Spinal cord (tissue), 10 donors: ENCODE results near the gene BBLN. TPM values are rescaled to one million over a fixed set of nuclear protein-coding genes. Genes with fewer than 3 reads are reported as not detected.

Source experiments
- DNase-seq, 6 donors: peaks; one replicate each; pipeline versions ENCODE4 v3.0.0 to v3.0.0-alpha.2; 2013 to 2015; ENCODE audit warnings: low spot score in 6 of 6, low read depth in 4 of 6
- H3K27ac ChIP-seq: one replicate; pipeline ENCODE4 v1.5.1; 2013; ENCODE audit warnings: low read depth, low read length, control low read depth
- H3K27me3 ChIP-seq: one replicate; pipeline ENCODE4 v1.6.1; 2013; ENCODE audit warnings: low read length; ENCODE audit not compliant: control insufficient read depth, insufficient read depth
- H3K36me3 ChIP-seq: one replicate; pipeline ENCODE4 v1.6.1; 2013; ENCODE audit warnings: low read length; ENCODE audit not compliant: control insufficient read depth, insufficient read depth
- H3K4me1 ChIP-seq: one replicate; pipeline ENCODE4 v1.6.1; 2013; ENCODE audit warnings: low read length; ENCODE audit not compliant: control insufficient read depth, insufficient read depth
- H3K4me3 ChIP-seq: one replicate; pipeline ENCODE4 v1.5.1; 2013; ENCODE audit warnings: low read depth, low read length, control low read depth
- H3K9me3 ChIP-seq: one replicate; pipeline ENCODE4 v1.6.1; 2013; ENCODE audit warnings: low read length; ENCODE audit not compliant: control insufficient read depth, insufficient read depth
- WGBS: methylation state at CpG from one replicate; pipeline ENCODE4 v1.1.5; 2013; ENCODE audit warnings: missing lambda C conversion rate; ENCODE audit not compliant: insufficient coverage; 5-methylcytosine and 5-hydroxymethylcytosine counted together
- polyA plus RNA-seq, 2 donors: library from polyadenylated mRNA; unstranded; fragments of 120-200 nt; gene quantifications; one replicate each; pipeline ENCODE4 v1.2.1, GENCODE V29; 2013; ENCODE audit not compliant: insufficient read length in 2 of 2
- total RNA-seq, 2 donors: library from RNA; depleted of rRNA in 1 of 2; stranded (reverse); fragments of 120-200 nt in 1 of 2; fragments of >200 nt in 1 of 2; gene quantifications; one replicate each; pipeline versions ENCODE4 v1.2.3 to v1.2.4, GENCODE V29; 2013 to 2014
- donor health status: healthy.

Gene BBLN
- total and polyA plus RNA-seq, 4 donors = 35.6 to 210 (median 174) TPM

DNA sequence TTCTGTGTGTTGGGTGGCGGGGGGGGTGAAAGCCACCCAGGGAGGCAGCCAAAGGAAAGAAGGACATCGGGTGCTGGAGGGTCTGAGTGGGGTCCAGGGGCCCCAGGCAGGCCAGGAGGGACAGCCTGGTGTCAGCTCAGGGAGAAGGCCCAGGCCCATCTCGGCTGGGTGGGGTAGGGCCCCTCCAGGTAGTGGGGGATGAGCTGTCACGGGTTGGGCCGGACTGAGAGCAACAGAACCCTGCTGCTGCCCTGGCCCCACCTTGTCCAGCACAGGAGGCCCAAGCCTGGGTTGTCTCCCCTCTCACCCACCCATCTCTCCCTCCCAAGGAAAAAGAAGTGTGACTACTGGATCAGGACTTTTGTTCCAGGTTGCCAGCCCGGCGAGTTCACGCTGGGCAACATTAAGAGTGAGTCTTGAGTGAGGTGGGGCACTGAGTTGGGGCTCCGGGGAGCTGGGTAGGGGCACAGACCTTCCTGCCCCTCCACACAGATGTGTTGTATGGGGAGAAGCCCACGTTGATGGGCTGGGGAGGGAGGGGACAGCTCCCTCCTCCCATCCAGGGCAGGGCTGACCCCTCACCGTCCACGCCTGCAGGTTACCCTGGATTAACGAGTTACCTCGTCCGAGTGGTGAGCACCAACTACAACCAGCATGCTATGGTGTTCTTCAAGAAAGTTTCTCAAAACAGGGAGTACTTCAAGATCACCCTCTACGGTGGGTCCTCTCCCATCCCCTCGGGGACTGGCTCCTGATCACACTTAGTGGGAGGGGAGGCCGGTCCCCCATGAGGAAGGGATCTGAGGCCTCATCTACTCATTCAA lies 8.5 kb upstream of the BBLN start:
- H3K9me3 ChIP-seq = no peaks in the 10 kb centered on the region
- no peaks in the 10 kb centered on the region for H3K27me3 ChIP-seq
- DNase-seq = no peak
- peaks cover 17% of the 10 kb centered on the region for H3K4me1 ChIP-seq
- no peaks in the 10 kb centered on the region for H3K36me3 ChIP-seq
- no peak overlapping the region for H3K4me3 ChIP-seq
- H3K27ac ChIP-seq = no peak overlapping the region
- WGBS = 94% methylated on average over 11 of the region's 18 CpGs

DNA sequence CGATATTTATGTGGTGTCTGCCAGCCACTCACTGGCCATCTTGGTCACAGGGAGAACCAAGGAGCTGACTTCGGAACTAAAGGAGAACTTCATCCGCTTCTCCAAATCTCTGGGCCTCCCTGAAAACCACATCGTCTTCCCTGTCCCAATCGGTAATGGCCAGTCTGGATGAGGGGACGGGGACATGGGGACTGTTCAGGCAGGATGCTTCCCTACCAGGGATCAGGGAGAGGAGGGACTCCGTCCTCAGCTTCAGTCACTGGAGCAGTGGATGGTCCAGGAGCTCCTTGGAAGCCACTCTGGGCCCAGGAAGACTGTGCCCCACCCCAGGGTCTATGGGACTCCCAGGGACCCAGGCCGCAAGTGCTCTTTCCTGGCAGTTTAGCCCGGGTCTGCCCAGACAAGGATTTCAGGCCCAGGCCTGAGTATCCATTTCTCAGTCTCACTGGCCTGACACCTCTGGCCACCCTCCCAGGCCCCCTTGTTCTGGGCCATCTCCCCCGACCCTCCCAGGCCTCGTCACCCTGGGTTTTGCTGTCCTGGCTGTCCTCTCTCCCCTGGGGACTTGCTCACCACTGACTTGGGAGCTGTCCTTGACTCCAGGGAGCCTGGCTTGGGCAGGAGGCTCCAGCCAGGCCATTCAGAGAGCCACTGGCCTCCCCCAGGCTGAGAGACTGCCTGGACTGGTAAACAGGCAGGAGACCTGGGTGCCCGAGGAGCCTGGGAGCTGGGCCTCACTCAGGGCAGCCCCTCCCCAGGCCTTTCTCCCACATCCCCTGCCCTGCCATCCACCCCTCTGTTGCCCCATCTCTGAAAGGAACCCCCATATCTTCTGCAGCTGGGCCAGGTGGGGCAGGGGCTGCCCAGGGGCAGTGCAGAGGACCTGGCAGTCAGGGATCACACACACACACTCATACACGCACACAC lies 7.7 kb upstream of the BBLN start:
- no peak for DNase-seq
- no peaks in the 10 kb centered on the region for H3K36me3 ChIP-seq
- no peak overlapping the region for H3K4me3 ChIP-seq
- no peaks in the 10 kb centered on the region for H3K27me3 ChIP-seq
- no peaks in the 10 kb centered on the region for H3K9me3 ChIP-seq
- no peak overlapping the region for H3K27ac ChIP-seq
- peaks cover 17% of the 10 kb centered on the region for H3K4me1 ChIP-seq
- WGBS = 92% methylated on average over 11 of the region's 13 CpGs

DNA sequence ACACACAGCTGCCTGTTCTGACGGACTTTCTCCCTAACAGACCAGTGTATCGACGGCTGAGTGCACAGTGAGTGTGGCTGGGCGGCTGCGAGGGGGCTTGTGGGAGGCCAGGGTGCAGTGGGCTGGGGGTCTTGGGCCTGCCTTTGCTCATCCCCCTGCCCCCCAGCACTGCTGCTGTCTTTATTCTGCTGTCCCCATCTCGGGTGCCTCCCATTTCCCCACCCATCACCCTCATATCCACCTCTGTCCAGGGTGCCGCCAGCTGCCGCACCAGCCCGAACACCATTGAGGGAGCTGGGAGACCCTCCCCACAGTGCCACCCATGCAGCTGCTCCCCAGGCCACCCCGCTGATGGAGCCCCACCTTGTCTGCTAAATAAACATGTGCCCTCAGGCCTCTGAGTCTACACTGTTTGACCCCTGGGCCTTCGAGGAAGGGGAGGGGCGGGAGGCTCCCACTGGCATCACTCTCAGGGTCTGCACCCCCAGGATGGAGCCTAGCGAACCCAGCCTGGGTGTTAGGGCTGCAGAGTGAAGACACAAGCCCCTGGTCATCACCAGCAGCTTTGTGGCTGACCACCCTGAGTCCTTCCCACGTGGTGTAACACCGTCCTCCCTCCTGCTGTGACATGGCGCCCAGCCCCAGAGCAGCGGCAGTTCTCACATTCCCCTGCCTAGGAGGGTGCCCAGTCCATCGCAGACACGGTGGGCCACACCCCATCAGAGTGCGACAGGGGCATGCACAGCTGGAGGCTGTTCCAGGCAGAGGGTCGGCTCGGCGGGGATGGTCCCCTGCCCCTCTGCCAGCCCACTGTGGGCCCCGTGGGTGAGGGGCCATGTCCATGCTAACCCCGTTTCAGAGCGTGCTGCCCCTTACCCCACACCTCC lies 6.8 kb upstream of the BBLN start:
- WGBS = 74% methylated on average over 18 of the region's 26 CpGs
- DNase-seq = no peak
- Histone ChIP-seq H3K27ac (no peak overlapping the region), H3K27me3 (no peaks in the 10 kb centered on the region), H3K4me3 (no peak overlapping the region), H3K4me1 (peaks cover 14% of the 10 kb centered on the region), H3K36me3 (no peaks in the 10 kb centered on the region), H3K9me3 (no peaks in the 10 kb centered on the region)

DNA sequence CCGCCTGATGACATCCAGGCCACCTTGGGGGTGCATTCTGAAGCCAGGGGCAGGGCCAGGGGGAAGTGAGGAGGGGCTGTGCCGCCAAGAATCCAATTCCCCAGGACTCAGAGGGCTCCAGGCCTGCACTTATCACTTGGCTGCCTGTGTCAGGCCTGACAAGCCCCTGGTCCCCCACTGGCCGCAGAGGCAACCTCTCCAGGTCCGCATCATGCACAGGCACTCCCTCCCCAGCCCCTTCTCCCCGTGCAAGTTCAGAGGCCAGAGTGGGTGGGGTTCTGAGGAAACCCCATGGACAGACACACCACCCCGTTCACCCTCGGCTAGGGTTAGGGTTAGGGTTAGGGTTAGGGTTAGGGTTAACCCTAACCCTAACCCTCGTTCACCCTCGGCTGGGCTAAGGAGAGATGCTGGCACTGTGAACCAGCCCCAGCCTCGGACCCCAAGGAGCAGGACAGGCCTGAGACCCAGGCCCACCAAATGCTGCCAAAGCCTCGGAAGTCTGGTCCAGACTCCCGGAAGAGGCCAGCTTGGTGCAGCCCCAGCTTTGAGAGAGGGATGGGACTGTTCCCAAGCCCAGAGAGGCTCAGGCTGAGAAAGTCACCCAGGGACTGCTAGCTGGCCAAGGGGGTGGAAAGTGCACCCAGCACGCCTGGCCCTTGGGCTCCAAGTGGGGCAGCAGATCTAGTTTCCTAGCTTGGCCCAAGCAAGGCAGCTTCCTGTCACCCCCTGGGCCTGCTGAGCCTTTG lies 5.9 kb upstream of the BBLN start:
- Histone ChIP-seq H3K36me3 (no peaks in the 10 kb centered on the region), H3K27ac (no peak overlapping the region), H3K4me3 (no peak overlapping the region), H3K27me3 (no peaks in the 10 kb centered on the region), H3K9me3 (no peaks in the 10 kb centered on the region), H3K4me1 (peaks cover 6% of the 10 kb centered on the region)
- no peak for DNase-seq
- 86% methylated on average over 7 of the region's 13 CpGs for WGBS

DNA sequence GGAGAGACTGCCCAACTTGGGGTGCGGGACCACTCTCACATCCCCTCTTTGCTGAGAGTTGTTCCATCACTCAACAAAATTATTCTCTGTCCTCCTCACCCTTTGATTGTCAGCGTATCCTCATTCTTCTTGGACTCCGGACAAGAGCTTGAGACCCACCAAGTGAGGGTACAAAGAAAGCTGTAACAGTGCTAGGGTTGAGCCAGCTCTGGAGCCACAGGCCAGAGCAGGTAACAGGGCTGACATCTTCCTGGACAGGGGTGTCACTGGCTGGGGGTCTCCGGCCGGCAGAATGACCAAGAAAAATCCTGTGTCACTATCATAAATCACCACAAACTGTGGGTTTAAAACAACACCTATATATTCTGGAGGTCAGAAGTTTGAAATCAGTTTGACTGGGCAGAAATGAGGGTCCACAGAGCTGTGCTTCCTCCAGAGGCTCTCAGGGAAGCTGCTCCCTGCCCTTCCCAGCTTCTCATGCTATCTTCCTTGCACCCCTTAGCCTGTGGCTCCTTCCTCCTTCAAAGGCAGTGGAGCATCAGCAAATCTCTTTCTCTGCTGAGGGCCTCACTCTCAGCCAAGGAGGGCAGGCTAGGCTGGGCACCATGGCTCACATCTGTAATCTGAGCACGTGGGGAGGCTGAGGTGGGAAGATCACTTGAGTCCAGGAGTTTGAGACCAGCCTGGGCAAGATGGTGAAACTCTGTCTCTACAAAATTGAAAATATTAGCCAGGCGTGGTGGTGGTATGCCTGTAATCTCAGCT lies 4.1 kb upstream of the BBLN start:
- no peak overlapping the region for H3K27ac ChIP-seq
- H3K4me1 ChIP-seq = peaks cover 14% of the 10 kb centered on the region
- no peaks in the 10 kb centered on the region for H3K36me3 ChIP-seq
- 87% methylated on average over 3 of the region's 7 CpGs for WGBS
- no peaks in the 10 kb centered on the region for H3K9me3 ChIP-seq
- H3K27me3 ChIP-seq = no peaks in the 10 kb centered on the region
- no peak overlapping the region for H3K4me3 ChIP-seq
- DNase-seq = no peak

DNA sequence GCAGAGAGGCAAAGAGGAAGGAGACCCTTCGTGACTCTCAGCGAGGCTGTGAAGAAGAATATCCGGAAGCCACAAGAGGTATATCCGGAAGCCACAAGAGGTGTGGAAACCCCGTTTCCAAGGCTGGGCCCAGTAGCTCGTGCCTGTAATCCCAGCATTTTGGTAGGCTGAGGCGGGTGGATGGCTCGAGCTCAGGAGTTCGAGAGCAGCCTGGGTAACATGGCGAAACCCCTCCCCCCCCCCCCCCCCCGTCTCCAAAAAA lies 612 bp upstream of the BBLN start:
- H3K36me3 ChIP-seq = peaks cover 27% of the 10 kb centered on the region
- H3K9me3 ChIP-seq = no peaks in the 10 kb centered on the region
- 35% methylated on average over 10 of the region's 11 CpGs for WGBS
- H3K27ac ChIP-seq = peak overlapping the region; percentile 54
- DNase-seq = no peak
- peaks cover 26% of the 10 kb centered on the region for H3K4me1 ChIP-seq
- peak overlapping the region; percentile 50 for H3K4me3 ChIP-seq
- no peaks in the 10 kb centered on the region for H3K27me3 ChIP-seq

DNA sequence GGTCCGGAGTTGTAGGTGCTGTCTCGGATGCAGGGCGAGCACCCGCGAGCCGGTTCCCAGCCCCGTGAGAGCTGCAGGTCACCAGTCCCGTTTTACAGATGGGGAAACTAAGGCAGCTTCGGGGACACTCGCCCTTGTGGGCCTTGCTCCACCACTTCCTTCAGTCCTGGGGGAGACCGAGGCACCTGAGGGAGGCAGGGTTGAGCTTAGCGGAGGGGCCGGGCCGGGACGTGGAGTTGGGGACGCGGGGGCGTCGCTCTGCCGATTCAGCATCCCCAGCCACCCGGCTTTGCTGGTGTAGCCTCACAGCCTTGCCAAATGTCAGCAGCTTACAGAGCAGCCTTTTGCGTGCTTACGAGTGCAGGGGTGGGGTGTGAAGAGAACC lies 530 bp downstream of the BBLN start:
- peak overlapping the region; percentile 67 for H3K4me3 ChIP-seq
- peaks cover 34% of the 10 kb centered on the region for H3K36me3 ChIP-seq
- peak in 1 of 6 donors; percentile 57 for DNase-seq
- H3K27me3 ChIP-seq = no peaks in the 10 kb centered on the region
- H3K27ac ChIP-seq = no peak overlapping the region
- WGBS = under 1% methylated on average over 19 of the region's 23 CpGs
- peaks cover 26% of the 10 kb centered on the region for H3K4me1 ChIP-seq
- H3K9me3 ChIP-seq = no peaks in the 10 kb centered on the region

DNA sequence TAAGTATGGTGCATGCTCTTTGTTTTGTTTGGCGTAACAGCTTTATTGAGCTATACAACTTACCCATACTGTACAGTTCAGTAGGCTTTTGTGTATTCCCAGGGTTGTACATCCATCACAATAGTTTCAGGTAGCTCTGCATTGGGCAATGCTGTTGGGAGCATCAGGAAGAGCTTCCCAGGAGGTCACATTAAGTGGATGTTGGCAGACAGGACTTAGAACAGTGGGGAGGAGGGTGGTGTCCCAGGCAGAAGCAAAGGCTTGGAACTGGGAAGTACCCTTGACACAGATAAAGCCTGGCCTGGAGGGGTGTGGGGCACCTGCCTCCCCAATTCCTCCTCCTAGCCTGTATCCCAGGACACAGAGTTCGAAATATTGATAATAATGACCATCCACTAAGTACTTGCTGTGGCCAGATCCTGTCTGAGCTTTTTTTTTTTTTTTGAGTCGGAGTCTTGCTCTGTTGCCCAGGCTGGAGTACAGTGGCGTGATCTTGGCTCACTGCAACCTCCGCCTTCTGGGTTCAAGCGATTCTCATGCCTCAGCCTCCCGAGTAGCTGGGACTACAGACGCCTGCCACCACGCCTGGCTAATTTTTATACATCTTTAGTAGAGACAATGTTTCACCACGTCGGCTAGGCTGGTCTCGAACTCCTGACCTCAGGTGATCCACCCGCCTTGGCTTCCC lies 1.3 kb downstream of the BBLN start:
- WGBS = 95% methylated on average over 12 of the region's 13 CpGs
- peak in 1 of 6 donors; percentile 34 for DNase-seq
- Histone ChIP-seq H3K9me3 (no peaks in the 10 kb centered on the region), H3K27ac (no peak overlapping the region), H3K4me3 (no peak overlapping the region), H3K36me3 (peaks cover 42% of the 10 kb centered on the region), H3K27me3 (no peaks in the 10 kb centered on the region), H3K4me1 (peaks cover 26% of the 10 kb centered on the region)
